Muscle of leg (tissue), 11 donors: ENCODE measurements around the gene CAVIN2. TPM values are rescaled to one million over a fixed set of nuclear protein-coding genes. Genes with fewer than 3 reads are reported as not detected.
A peak's percentile ranks its signal among the peaks of the same experiment; 100 is the strongest.

Experiments
- DNase-seq: peaks from one replicate; pipeline ENCODE4 v3.0.0; 2013
- H3K27ac ChIP-seq: one replicate; pipeline ENCODE4 v1.5.1; 2013; ENCODE audit warnings: mild to moderate bottlenecking, low read length, control low read depth
- H3K27me3 ChIP-seq: one replicate; pipeline ENCODE4 v1.6.1; 2013; ENCODE audit warnings: low read length; ENCODE audit not compliant: control insufficient read depth, insufficient read depth
- H3K36me3 ChIP-seq: one replicate; pipeline ENCODE4 v1.6.1; 2013; ENCODE audit warnings: low read length; ENCODE audit not compliant: control insufficient read depth, insufficient read depth
- H3K4me1 ChIP-seq: one replicate; pipeline ENCODE4 v1.6.1; 2013; ENCODE audit warnings: low read length; ENCODE audit not compliant: control insufficient read depth, insufficient read depth
- H3K4me3 ChIP-seq: one replicate; pipeline ENCODE4 v1.5.1; 2013; ENCODE audit warnings: low read length, control low read depth
- H3K9me3 ChIP-seq: replicated peaks from 2 replicates; pipeline ENCODE4 v1.6.1; 2013; ENCODE audit warnings: low read depth, low read length; ENCODE audit not compliant: control insufficient read depth
- WGBS: methylation state at CpG from one replicate; pipeline ENCODE4 v1.1.5; 2013; ENCODE audit warnings: missing lambda C conversion rate; ENCODE audit not compliant: insufficient coverage; 5-methylcytosine and 5-hydroxymethylcytosine counted together
- polyA plus RNA-seq, 8 donors: library from polyadenylated mRNA; unstranded; fragments of 120-200 nt; gene quantifications; one replicate each; pipeline versions ENCODE4 v1.2.1 to v1.2.3, GENCODE V29; 2013; ENCODE audit warnings: inconsistent platforms in 1 of 8, low replicate concordance in 1 of 8; ENCODE audit not compliant: insufficient read length in 8 of 8, insufficient read depth in 1 of 8
- total RNA-seq: library from RNA; stranded (reverse); fragments of 120-200 nt; gene quantifications from one replicate; pipeline ENCODE4 v1.2.4, GENCODE V29; 2013

The CAVIN2 gene
- total and polyA plus RNA-seq, 9 donors, result 30.7 to 45.2 (median 35.3) TPM

- no peak for DNase-seq
- WGBS, result 90% methylated on average over 6 of the region's 6 CpGs
- Histone ChIP-seq H3K27me3 (no peaks in the 10 kb centered on the region), H3K4me3 (no peak overlapping the region), H3K36me3 (no peaks in the 10 kb centered on the region), H3K9me3 (no peaks in the 10 kb centered on the region), H3K27ac (no peak overlapping the region), H3K4me1 (no peaks in the 10 kb centered on the region)
Measured at GRCh38 chr2:191885650-191886049, 38.8 kb upstream of the CAVIN2 start.

- Histone ChIP-seq H3K36me3 (no peaks in the 10 kb centered on the region), H3K9me3 (no peaks in the 10 kb centered on the region), H3K27ac (no peak overlapping the region), H3K27me3 (no peaks in the 10 kb centered on the region), H3K4me3 (no peak overlapping the region), H3K4me1 (no peaks in the 10 kb centered on the region)
- peak; percentile 72 for DNase-seq
- WGBS, result no CpG with 5 or more reads among the region's 1 CpG
Measured at GRCh38 chr2:191885098-191885497, 38.2 kb upstream of the CAVIN2 start.

- H3K4me1 ChIP-seq, result no peaks in the 10 kb centered on the region
- H3K4me3 ChIP-seq, result no peak overlapping the region
- H3K27ac ChIP-seq, result no peak overlapping the region
- H3K36me3 ChIP-seq, result no peaks in the 10 kb centered on the region
- no peaks in the 10 kb centered on the region for H3K9me3 ChIP-seq
- no peaks in the 10 kb centered on the region for H3K27me3 ChIP-seq
- no peak for DNase-seq
- WGBS, result 99% methylated on average over 24 of the region's 34 CpGs
Measured at GRCh38 chr2:191881982-191882816, 35.3 kb upstream of the CAVIN2 start.

- WGBS, result no CpG with 5 or more reads among the region's 2 CpGs
- Histone ChIP-seq H3K27ac (no peak overlapping the region), H3K36me3 (no peaks in the 10 kb centered on the region), H3K9me3 (no peaks in the 10 kb centered on the region), H3K4me3 (no peak overlapping the region), H3K27me3 (no peaks in the 10 kb centered on the region), H3K4me1 (no peaks in the 10 kb centered on the region)
- peak; percentile 25 for DNase-seq
Measured at GRCh38 chr2:191878548-191879279, 31.8 kb upstream of the CAVIN2 start.

- H3K27me3 ChIP-seq, result no peaks in the 10 kb centered on the region
- no peak for DNase-seq
- H3K9me3 ChIP-seq, result no peaks in the 10 kb centered on the region
- H3K4me3 ChIP-seq, result no peak overlapping the region
- H3K36me3 ChIP-seq, result no peaks in the 10 kb centered on the region
- WGBS, result no CpG with 5 or more reads among the region's 4 CpGs
- H3K27ac ChIP-seq, result no peak overlapping the region
- H3K4me1 ChIP-seq, result no peaks in the 10 kb centered on the region
Measured at GRCh38 chr2:191877875-191878274, 31.0 kb upstream of the CAVIN2 start.

- Histone ChIP-seq H3K27ac (no peak overlapping the region), H3K4me3 (no peak overlapping the region), H3K36me3 (no peaks in the 10 kb centered on the region), H3K9me3 (no peaks in the 10 kb centered on the region), H3K27me3 (no peaks in the 10 kb centered on the region), H3K4me1 (no peaks in the 10 kb centered on the region)
- no peak for DNase-seq
- no CpG with 5 or more reads among the region's 2 CpGs for WGBS
Measured at GRCh38 chr2:191875859-191876258, 29.0 kb upstream of the CAVIN2 start.

GRCh38 chr2:191870744-191871143 is 23.9 kb upstream of the CAVIN2 start:
- Histone ChIP-seq H3K9me3 (no peaks in the 10 kb centered on the region), H3K4me1 (peaks cover 13% of the 10 kb centered on the region), H3K27ac (no peak overlapping the region), H3K36me3 (no peaks in the 10 kb centered on the region), H3K4me3 (no peak overlapping the region), H3K27me3 (no peaks in the 10 kb centered on the region)
- DNase-seq, result no peak

- no peaks in the 10 kb centered on the region for H3K27me3 ChIP-seq
- no peak overlapping the region for H3K27ac ChIP-seq
- H3K36me3 ChIP-seq, result no peaks in the 10 kb centered on the region
- H3K4me1 ChIP-seq, result peaks cover 17% of the 10 kb centered on the region
- H3K4me3 ChIP-seq, result no peak overlapping the region
- no CpG with 5 or more reads among the region's 4 CpGs for WGBS
- H3K9me3 ChIP-seq, result no peaks in the 10 kb centered on the region
- DNase-seq, result peak; percentile 27
Measured at GRCh38 chr2:191869781-191870180, 22.9 kb upstream of the CAVIN2 start.

GRCh38 chr2:191869178-191869577 is 22.3 kb upstream of the CAVIN2 start:
- Histone ChIP-seq H3K27me3 (no peaks in the 10 kb centered on the region), H3K27ac (no peak overlapping the region), H3K4me1 (peaks cover 18% of the 10 kb centered on the region), H3K9me3 (no peaks in the 10 kb centered on the region), H3K36me3 (no peaks in the 10 kb centered on the region), H3K4me3 (no peak overlapping the region)
- no peak for DNase-seq
- WGBS, result 41% methylated on average over 5 of the region's 6 CpGs

- H3K4me1 ChIP-seq, result peaks cover 18% of the 10 kb centered on the region
- H3K9me3 ChIP-seq, result no peaks in the 10 kb centered on the region
- no CpG with 5 or more reads among the region's 1 CpG for WGBS
- H3K4me3 ChIP-seq, result no peak overlapping the region
- H3K36me3 ChIP-seq, result no peaks in the 10 kb centered on the region
- H3K27me3 ChIP-seq, result no peaks in the 10 kb centered on the region
- H3K27ac ChIP-seq, result peak overlapping the region; percentile 80
- no peak for DNase-seq
Measured at GRCh38 chr2:191867507-191867847, 20.6 kb upstream of the CAVIN2 start.
